GM19043 (cell line): ENCODE results near the gene JCHAIN.
"Not testable (repeated sequence)": the region's sequence is repeated elsewhere in the genome, so short reads cannot be mapped to it uniquely, and the experiment has no call there.

Source experiments
- ATAC-seq: cut with Tn5 transposase; IDR thresholded peaks from one replicate; pipeline ENCODE4 v1.9.1; 2021; ENCODE audit warnings: low read depth; ENCODE audit not compliant: unreplicated experiment

JCHAIN gene

DNA sequence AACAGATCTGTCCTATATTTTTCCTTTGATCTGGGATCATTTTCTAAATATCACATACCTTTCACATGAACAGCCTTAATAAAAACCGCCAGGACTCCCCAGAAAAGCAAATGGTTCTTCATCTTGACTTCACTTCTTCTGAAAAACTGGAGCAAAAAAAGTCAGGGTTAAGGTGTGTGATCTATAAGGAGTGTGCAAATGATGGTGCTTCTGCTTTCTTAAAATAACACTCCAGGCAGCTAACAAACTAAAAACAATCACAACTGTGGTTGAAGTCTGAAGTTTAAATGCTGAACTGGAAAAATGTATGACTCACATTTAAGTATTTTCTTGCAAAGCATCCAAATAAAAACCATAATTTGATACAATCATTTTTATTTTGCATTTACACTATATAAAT lies at the start of gene JCHAIN:
TSS of gene JCHAIN (minus strand) at position 140 of the 400 bp plus-strand sequence. CDS start at position 122, 18 bp downstream.
- no peak for ATAC-seq

GRCh38 chr4:70715097-70715496 lies 48.8 kb upstream of the JCHAIN start:
- peak; percentile 1 for ATAC-seq

GRCh38 chr4:70714079-70714887 lies 48.0 kb upstream of the JCHAIN start:
- peak; percentile 50 for ATAC-seq

- ATAC-seq = peak; percentile 23
Observed at GRCh38 chr4:70713453-70714078, 47.3 kb upstream of the JCHAIN start.

DNA sequence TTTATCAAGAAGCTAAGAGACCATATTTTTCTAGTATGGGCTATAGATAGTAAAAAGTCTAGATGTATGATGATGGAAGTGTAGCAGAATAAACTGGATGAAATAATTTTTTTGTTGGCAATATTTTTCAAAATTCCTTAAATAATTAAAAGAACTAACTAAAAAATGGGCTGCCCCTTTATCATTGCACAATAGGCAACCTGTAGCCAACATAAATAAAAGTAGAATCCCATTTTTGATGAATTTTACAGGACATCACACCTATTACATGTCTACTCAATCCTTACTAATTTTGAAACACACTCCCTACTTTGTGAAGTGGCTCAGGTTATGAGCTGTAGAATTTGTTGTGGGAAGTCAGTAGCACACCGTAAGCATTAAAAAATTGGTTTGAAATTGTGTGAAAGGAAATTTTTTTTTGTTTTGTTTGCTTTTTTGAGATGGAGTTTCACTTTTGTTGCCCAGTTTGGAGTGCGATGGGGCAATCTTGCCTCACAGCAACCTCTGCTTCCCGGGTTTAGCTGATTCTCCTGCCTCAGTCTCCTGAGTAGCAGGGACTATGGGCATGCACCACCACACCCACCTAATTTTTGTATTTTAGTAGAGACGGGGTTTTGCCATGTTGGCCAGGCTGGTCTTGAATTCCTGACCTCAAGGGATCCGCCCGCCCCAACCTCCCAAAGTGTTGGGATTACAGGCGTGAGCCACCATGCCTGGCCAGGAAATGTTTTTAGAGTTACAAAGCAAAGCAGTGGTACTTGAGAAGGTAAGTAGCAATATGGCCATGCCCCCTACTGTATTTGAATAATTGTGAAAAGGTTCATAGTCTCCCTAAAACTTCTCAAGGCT lies 46.5 kb upstream of the JCHAIN start:
- ATAC-seq = no peak

DNA sequence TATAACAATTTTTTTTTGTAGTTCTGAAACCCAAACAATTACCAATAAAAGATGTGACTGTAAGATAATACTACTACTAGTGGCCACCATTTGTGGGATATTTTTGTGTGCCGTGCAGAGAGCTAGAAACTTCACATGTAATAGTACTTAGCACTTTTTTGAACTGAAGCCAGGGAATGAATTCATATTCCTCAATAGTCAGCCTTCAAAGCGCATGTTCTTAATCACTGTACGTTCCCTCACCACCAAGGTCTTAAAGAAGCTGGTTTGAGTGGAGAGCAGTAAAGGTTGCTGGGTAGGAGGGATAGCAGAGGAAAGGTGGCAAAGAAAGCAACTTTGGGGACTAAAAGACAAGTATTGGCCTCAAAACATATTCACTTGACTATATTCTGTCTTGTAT lies 45.8 kb upstream of the JCHAIN start:
- ATAC-seq = no peak

- ATAC-seq = no peak
Observed at GRCh38 chr4:70711599-70711998, 45.3 kb upstream of the JCHAIN start.

GRCh38 chr4:70709611-70710205 lies 43.4 kb upstream of the JCHAIN start:
- no peak for ATAC-seq

DNA sequence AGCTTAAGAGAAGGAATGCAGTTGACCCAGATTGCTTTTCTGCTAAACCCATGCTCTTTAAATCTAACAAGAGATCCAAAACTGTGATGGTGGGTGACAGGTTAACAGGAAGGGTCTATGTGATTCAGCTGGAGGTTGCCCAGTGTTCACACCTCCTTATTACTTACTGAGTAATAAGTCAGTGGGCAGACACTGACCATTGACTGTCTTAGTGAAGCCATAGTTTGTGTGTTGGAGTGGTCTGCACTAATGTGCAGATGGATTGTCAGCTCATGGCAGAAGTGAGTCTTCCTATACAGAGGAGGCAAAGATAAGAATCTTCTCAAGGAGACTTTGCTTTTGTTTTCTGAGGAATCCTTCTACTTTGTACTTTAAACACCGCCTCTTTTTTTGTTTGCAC lies 40.2 kb upstream of the JCHAIN start:
- ATAC-seq = no peak

DNA sequence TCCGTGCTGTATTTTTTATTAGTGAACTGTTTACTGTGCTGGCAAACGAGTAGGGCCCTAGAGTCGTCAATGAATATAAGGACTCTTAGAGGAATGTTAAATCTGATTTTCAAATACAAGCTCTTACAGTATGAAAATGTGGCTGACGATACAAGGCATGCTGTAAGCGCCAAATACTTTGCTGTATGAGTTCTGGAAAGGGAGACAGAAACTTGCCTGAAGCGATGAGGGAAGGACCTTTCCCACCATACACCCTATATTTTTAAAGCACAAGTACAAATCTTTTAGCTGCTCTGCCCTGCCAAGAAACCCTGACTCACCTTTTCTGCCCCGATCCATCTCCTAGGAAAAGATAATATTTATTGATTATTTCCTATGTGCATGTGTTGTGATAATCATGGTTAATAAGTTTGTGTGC lies 39.7 kb upstream of the JCHAIN start:
- no peak for ATAC-seq

GRCh38 chr4:70705183-70706043 lies 39.1 kb upstream of the JCHAIN start:
- ATAC-seq = peak; percentile 47

GRCh38 chr4:70704931-70705182 lies 38.5 kb upstream of the JCHAIN start:
- peak; percentile 18 for ATAC-seq

DNA sequence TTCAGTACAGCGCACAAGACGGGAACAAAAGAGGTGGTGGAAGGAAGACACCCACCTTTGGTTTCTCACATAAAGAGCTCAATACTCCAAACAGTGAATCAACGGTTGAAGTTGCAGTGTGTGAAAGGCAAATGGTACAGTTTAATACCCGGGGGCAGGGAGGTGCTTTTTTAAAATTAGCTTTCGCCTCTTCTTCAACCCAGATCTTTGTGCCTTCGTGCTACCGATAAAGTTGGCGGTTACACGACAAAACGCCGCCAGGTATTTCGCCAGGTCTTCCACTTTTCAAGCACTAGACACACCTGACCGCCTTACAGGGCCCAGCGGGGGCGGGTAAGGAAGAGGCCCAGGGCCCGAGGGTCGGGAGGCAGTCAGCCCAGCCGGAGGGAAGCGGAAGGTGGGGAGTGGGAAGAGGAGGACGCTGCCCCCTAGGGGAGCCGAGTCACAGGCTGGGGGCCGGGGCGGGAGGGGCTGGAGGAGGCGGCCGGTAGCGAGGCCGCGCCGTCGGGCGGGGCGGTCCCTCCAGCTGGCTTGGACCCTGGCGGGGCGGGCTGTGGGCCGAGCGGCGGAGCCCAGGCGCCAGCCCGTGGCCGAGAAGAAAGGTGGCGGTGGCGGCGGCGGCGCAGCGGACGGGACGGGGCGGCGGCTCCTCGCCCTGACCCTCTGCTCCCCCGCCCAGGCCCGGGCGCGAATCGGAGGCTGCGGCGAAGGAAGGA lies 38.1 kb upstream of the JCHAIN start:
- ATAC-seq = peak; percentile 58

GRCh38 chr4:70703619-70704214 lies 37.4 kb upstream of the JCHAIN start:
- ATAC-seq = no peak

DNA sequence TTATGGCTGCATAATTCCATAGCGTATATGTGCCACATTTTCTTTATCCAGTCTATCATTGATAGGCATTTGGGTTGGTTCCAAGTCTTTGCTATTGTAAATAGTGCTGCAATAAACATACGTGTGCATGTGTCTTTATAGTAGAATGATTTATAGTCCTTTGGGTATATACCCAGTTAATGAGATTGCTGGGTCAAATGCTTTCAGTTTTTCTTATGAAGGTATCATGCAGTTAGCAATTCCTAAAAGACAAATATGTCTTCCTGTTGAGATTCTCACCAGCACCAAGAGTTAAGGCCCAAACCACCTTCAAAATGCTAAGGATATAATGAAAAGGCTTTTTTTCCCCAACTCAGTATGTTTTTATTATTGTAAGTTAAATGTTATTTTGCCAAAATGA lies 36.3 kb upstream of the JCHAIN start:
- ATAC-seq = not testable (repeated sequence)

GRCh38 chr4:70701271-70701670 lies 35.0 kb upstream of the JCHAIN start:
- no peak for ATAC-seq

DNA sequence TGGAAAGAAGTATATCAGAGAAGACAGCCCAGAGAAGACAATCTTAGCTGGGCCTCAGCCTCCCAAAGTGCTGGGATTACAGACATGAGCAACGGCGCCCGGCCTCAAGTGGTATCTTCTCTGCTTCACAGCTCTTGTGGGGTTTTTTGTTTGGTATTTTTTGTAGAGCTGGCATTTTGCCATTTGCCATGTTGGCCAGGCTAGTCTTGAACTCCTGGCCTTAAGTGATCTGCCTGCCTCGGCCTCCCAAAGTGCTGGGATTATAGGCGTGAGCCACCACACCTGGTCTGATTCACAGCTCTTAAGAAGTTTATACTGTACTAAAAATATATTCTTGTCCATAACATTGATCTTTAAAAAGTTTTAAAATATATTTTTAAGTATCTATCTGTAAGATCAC lies 34.4 kb upstream of the JCHAIN start:
- no peak for ATAC-seq

GRCh38 chr4:70698435-70698834 lies 32.1 kb upstream of the JCHAIN start:
- not testable (repeated sequence) for ATAC-seq

GRCh38 chr4:70694633-70695032 lies 28.3 kb upstream of the JCHAIN start:
- ATAC-seq = not testable (repeated sequence)
